Caco-2 (cell line): ENCODE data around the gene CINP. TPM values are rescaled to one million over a fixed set of nuclear protein-coding genes. Genes with fewer than 3 reads are reported as not detected.

Experiments used
- BruUV-seq: library from RNA; stranded (reverse); fragments of 400-500 nt; replicated peaks from 2 replicates; lab custom pipeline; 2021; lab: Mats Ljungman, UMichigan
- CTCF ChIA-PET: fragments of 300-600 bp; sonication (Branson Sonifier 250); formaldehyde crosslinking; loops from one replicate; lab custom pipeline; 2022; ENCODE audit warnings: antibody characterized with exemption; lab: Charles Lee
- POLR2A ChIA-PET: fragments of 300-600 bp; sonication (Branson Sonifier 250); formaldehyde crosslinking; loops from one replicate; lab custom pipeline; 2022; ENCODE audit warnings: antibody characterized with exemption; lab: Charles Lee
- DNase-seq, 2 experiments: peaks; one replicate each; pipeline versions ENCODE4 v3.0.0 to v3.0.0-alpha.2; 2020 to 2022
- H3K27me3 ChIP-seq: replicated peaks from 2 replicates; pipeline ENCODE4 v1.6.0; 2011; ENCODE audit warnings: low read length; ENCODE audit not compliant: control insufficient read depth, insufficient read depth
- H3K36me3 ChIP-seq: 2 replicates; pipeline ENCODE4 v1.5.1; 2011; ENCODE audit warnings: low read length; ENCODE audit not compliant: control insufficient read depth, insufficient read depth
- H3K4me1 ChIP-seq: fragments of 250-450 bp; sonication (Bioruptor Pico); 2 replicates; pipeline ENCODE4 v1.5.1; 2020; ENCODE audit warnings: mild to moderate bottlenecking
- H3K4me3 ChIP-seq: 2 replicates; pipeline ENCODE4 v1.5.1; 2011; ENCODE audit warnings: low read depth, mild to moderate bottlenecking, control low read depth, low read length
- H3K9me3 ChIP-seq: fragments of 250-450 bp; sonication (Bioruptor Pico); 2 replicates; pipeline ENCODE4 v1.5.1; 2020; ENCODE audit warnings: mild to moderate bottlenecking, moderate library complexity
- H3K27ac Mint-ChIP-seq: one replicate; pipeline ENCODE4 v1.8.0; 2022; ENCODE audit warnings: mixed read lengths; ENCODE audit not compliant: unreplicated experiment
- H3K27me3 Mint-ChIP-seq: one replicate; pipeline ENCODE4 v1.8.0; 2022; ENCODE audit warnings: mixed read lengths; ENCODE audit not compliant: insufficient read depth, unreplicated experiment
- H3K36me3 Mint-ChIP-seq: one replicate; pipeline ENCODE4 v1.8.0; 2022; ENCODE audit warnings: mild to moderate bottlenecking, mixed read lengths; ENCODE audit not compliant: insufficient read depth, unreplicated experiment
- H3K4me1 Mint-ChIP-seq: one replicate; pipeline ENCODE4 v1.8.0; 2022; ENCODE audit warnings: low read depth, mixed read lengths; ENCODE audit not compliant: unreplicated experiment
- H3K4me3 Mint-ChIP-seq: one replicate; pipeline ENCODE4 v1.8.0; 2022; ENCODE audit warnings: mild to moderate bottlenecking, moderate library complexity, mixed read lengths; ENCODE audit not compliant: unreplicated experiment
- H3K9me3 Mint-ChIP-seq: one replicate; pipeline ENCODE4 v1.8.0; 2022; ENCODE audit warnings: mixed read lengths; ENCODE audit not compliant: unreplicated experiment
- CTCF ChIP-seq, 2 experiments: fragments of 200-600 bp in 1 of 2; IDR thresholded peaks; 1 replicate in 1 of 2; 2 replicates in 1 of 2; pipeline versions ENCODE4 v1.5.1 to v1.8.0; 2011 to 2022; ENCODE audit warnings: antibody characterized with exemption in 1 of 2, control low read depth in 1 of 2, inconsistent platforms in 1 of 2, low read depth in 1 of 2, low read length in 1 of 2, mild to moderate bottlenecking in 1 of 2, moderate library complexity in 1 of 2; ENCODE audit not compliant: insufficient read depth in 1 of 2, severe bottlenecking in 1 of 2, unreplicated experiment in 1 of 2
- intact Hi-C: fragments of 100-400 bp; cut with micrococcal nuclease; formaldehyde crosslinking; loops from one replicate; pipeline ENCODE4 v1.10.0; 2022; ENCODE audit not compliant: unreplicated experiment
- total RNA-seq: library from RNA; stranded (reverse); gene quantifications from 2 replicates; pipeline ENCODE4 v1.2.3, GENCODE V29; 2022

The CINP gene
- total RNA-seq, 1 experiment from 2014 or later, result 38.9 TPM

GRCh38 chr14:102320671-102321455 lies 41.8 kb downstream of the CINP start:
- intact Hi-C loops, result no loop called here

GRCh38 chr14:102320033-102320660 lies 42.5 kb downstream of the CINP start:
- no TSS peak for BruUV-seq
- TF ChIP-seq CTCF (IDR thresholded peaks at IDR 0.05; ENCODE audit: insufficient read depth in 1 of 2, low read depth in 1 of 2, low read length in 1 of 2, severe bottlenecking in 1 of 2, unreplicated experiment in 1 of 2), result no peak
- no peaks in the 10 kb centered on the region for H3K9me3 Mint-ChIP-seq
- peaks cover 32% of the 10 kb centered on the region for H3K36me3 Mint-ChIP-seq
- intact Hi-C loops, result no loop called here
- ChIA-PET POLR2A (no interaction called here), CTCF (no interaction called here)
- H3K36me3 ChIP-seq, result no peaks in the 10 kb centered on the region
- peak overlapping the region; percentile 72 for H3K4me3 ChIP-seq
- peaks cover 24% of the 10 kb centered on the region for H3K4me1 Mint-ChIP-seq
- no peaks in the 10 kb centered on the region for H3K27me3 ChIP-seq
- DNase-seq, result peak in 1 of 2 experiments; percentile 39
- peak overlapping the region; percentile 89 for H3K4me3 Mint-ChIP-seq
- peaks cover 37% of the 10 kb centered on the region for H3K4me1 ChIP-seq
- H3K27me3 Mint-ChIP-seq, result no peaks in the 10 kb centered on the region
- H3K9me3 ChIP-seq, result no peaks in the 10 kb centered on the region
- peak overlapping the region; percentile 93 for H3K27ac Mint-ChIP-seq

More at GRCh38 chr14:102320671-102321455, 41.8 kb downstream of the CINP start:
- peak overlapping the region; percentile 72 for H3K4me3 ChIP-seq
- Mint-ChIP-seq H3K4me3 (peak overlapping the region; percentile 89), H3K36me3 (peaks cover 31% of the 10 kb centered on the region), H3K27ac (peak overlapping the region; percentile 93), H3K4me1 (peaks cover 24% of the 10 kb centered on the region), H3K27me3 (no peaks in the 10 kb centered on the region), H3K9me3 (no peaks in the 10 kb centered on the region)
- POLR2A ChIA-PET, result no interaction called here
- H3K27me3 ChIP-seq, result no peaks in the 10 kb centered on the region
- no peak for DNase-seq
- no peaks in the 10 kb centered on the region for H3K36me3 ChIP-seq
- TF ChIP-seq CTCF (IDR thresholded peaks at IDR 0.05; ENCODE audit: insufficient read depth in 1 of 2, low read depth in 1 of 2, low read length in 1 of 2, severe bottlenecking in 1 of 2, unreplicated experiment in 1 of 2), result no peak
- H3K4me1 ChIP-seq, result peaks cover 37% of the 10 kb centered on the region
- CTCF ChIA-PET, result no interaction called here
- TSS peak; percentile 48 for BruUV-seq
- H3K9me3 ChIP-seq, result no peaks in the 10 kb centered on the region

GRCh38 chr14:102319351-102320032 lies 43.2 kb downstream of the CINP start, which contains the start of gene ZNF839:
ZNF839 (plus strand) TSS chr14:102319746; CDS start chr14:102319766, 20 bp downstream.
- TF ChIP-seq CTCF (IDR thresholded peaks at IDR 0.05; ENCODE audit: insufficient read depth in 1 of 2, low read depth in 1 of 2, low read length in 1 of 2, severe bottlenecking in 1 of 2, unreplicated experiment in 1 of 2), result no peak
- Histone ChIP-seq H3K4me1 (peaks cover 37% of the 10 kb centered on the region), H3K36me3 (no peaks in the 10 kb centered on the region), H3K27me3 (no peaks in the 10 kb centered on the region), H3K4me3 (peak within 1 kb of the TSS; percentile 72), H3K9me3 (no peaks in the 10 kb centered on the region)
- ChIA-PET POLR2A (no interaction called here), CTCF (interaction anchor here (0.6 kb wide), 1 partner anchor 156 kb away, joined by 4 read pairs; no protein-coding TSS in a partner anchor)
- peak; percentile 89 to 93 for DNase-seq
- Mint-ChIP-seq H3K27me3 (no peaks in the 10 kb centered on the region), H3K4me3 (peak within 1 kb of the TSS; percentile 89), H3K9me3 (no peaks in the 10 kb centered on the region), H3K4me1 (peaks cover 29% of the 10 kb centered on the region), H3K36me3 (peaks cover 38% of the 10 kb centered on the region), H3K27ac (peak within 1 kb of the TSS; percentile 93)
- intact Hi-C loops, result loop anchor here (5.0 kb wide), 3 partner anchors 182 to 738 kb away; partner anchors contain the start of genes CDC42BPB, DYNC1H1 and WDR20
- no TSS peak for BruUV-seq
